SIG-M5 (cell line): ENCODE measurements around the gene ELF2.
"Not testable (repeated sequence)": the region's sequence is repeated elsewhere in the genome, so short reads cannot be mapped to it uniquely, and the experiment has no call there.

Experiments
- DNase-seq: peaks from one replicate; lab custom pipeline; 2025; lab: John Stamatoyannopoulos, UW

Gene ELF2

DNA sequence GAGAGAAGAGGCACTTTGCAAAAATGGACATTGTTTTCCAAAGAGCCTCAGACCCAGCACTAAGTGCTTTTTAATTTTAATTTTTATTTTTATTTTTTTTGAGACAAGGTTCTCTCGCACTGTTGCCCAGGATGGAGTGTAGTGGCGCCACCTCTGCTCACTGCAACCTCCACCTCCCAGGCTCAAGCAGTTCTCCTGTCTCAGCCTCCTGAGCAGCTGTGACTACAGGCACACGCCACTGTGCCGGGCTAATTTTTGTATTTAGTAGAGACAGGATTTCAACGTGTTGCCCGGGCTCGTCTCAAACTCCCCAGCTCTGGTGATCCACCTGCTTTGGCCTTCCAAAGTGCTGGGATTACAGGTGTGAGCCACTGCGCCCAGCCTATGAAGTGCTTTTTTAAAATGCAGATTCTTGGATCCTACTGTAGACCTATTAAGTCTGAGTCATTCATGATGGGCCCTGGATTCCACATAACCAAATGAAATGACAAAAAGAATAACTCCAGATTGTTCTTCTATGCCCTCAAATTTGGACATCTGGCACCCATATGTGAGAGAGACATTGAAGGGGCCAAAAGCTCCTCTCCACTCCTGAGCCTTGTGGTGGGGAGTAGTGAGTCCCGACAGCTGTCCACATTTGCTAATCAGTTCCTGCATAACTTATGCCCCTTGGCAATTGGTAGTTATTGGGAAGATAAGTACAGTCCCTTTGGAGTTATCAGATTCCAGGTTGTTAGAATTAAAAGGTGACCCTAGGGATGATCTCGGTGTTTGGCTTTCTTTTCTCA, 157.9 kb downstream of the ELF2 start:
- no peak for DNase-seq

GRCh38 chr4:139018501-139018900, 158.5 kb downstream of the ELF2 start:
- no peak for DNase-seq

DNA sequence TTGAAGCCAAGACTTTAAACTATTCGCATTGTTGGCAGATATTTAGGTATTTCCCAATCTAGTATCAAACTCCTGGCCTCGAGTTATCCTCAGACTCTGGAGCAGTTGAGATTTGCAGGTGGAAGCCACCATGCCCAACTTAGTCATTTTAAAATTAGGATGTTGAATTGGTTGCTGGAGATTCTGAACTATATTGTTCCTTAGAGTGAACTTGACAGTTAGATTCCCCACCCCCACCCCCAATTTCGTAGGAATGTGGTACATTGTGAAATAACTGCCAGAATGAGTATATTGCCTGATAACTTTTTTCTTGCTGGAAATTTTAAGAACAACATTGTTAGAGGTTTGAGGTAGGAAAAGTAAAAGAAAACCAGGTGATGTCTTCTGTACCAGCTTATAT, 159.2 kb downstream of the ELF2 start:
- DNase-seq, result no peak

DNA sequence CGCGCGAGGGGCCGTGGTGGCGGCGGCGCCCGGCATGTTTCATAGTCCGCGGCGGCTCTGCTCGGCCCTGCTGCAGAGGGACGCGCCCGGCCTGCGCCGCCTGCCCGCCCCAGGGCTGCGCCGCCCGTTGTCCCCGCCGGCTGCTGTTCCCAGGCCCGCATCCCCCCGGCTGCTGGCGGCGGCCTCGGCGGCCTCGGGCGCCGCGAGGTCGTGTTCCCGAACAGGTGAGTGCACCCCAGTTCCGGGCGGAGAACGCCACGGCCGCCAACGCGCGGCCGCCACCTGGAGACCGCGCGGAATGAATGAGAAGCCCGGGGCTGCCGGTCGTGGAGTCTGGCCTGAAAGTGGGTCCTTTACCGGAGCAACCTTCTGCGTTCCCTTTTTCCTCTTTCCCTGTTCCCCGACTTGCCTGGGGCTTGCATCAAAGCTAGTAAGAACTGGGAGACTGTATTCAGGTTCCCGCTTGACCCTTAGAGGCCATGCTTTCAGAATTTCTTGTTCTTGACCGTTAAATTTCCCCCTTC, 161.0 kb downstream of the ELF2 start:
- no peak for DNase-seq

GRCh38 chr4:139015269-139015947, 161.6 kb downstream of the ELF2 start, which contains the start of gene NOCT:
TSS of gene NOCT (plus strand) at chr4:139015781. CDS start at chr4:139015982, 201 bp downstream.
- peak; percentile 46 for DNase-seq

DNA sequence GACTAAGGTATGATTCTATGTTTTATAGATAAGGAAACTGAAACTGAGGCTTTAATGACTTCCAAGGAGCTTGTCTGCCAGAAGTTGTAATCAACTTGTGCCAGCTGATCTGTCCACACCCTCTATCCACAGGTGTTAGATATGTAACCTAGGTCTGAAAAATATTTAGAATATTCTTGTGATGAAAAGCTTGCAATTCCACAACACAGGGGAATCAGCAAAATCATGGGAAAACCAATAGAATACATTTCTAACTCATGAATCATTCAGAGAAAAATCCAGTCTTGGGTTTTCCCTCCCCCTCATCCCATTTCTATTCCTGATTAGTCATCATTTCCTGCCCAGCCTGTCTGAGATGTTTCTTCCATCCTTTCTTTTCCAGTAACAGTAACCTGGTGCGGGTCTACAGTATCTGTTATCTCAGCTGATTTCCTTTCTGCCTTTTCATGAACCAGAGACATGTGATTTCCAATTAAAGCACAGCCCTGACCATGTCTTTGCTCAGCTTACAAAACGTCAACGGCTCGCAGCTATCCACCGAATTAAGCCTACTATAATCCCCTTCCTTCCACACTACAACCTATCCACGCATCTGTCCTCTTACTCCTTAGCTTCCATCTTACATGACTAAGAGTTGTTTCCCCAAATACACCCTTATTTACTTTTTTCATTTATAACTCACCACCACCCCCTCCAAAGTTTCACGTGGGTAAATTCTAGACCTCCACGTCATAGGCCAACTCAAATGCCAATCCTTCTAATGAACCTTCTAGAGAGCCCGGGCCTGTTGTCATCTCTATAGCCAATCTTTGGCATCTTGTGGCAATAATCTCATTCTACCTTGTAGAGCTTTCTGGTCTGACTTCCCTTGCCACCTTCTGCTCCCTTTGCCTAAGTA, 162.4 kb downstream of the ELF2 start:
- DNase-seq, result no peak

DNA sequence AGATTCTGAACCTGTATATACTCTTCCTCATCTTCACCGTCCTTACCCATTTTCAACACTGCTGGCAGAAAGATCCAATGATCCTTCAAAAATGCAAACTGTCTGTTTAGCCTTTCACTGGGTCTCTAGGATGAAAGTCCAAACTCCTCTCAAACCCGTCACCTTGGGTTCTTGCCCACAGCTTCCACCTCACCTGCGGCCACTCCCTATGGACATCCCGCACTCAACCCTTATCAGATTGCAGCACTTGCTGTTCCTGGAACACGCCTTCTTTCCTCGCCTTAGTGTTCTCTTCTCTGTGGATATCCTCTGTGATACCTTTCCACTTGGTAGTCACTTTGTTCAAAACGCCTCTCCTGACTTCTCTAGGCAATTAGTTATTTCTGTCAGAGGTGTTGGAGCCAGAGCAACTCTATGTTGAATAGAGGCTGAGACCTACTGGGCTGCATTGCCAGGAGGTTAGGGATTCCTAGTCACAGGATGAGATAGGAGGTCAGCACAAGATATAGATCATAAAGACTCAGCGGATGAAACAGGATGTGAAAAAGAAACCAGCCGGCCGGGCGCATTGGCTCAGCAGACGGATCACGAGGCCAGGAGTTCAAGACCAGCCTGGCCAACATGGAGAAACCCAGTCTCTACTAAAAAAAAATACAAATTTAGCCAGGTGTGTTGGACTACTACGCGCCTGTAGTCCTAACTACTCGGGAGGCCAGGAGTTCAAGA, 165.6 kb downstream of the ELF2 start:
- no peak for DNase-seq

DNA sequence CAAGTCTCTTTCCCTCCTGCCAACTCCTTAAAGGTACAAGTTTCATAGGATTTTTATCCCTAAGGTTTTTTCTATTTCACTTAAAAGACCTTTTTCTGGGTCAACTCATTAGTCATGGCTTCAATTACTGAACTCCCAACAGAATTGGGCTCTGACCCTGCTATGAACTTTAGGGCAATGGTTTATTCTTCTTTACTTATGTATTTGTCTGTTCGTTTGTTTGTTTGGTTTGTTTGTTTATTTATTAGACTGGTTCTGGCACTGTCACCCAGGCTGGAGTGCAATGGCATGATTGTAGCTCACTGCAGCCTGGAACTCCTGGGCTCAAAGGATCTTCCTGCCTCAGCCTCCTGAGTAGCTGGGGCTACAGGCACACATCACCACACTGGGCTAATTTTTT, 167.3 kb downstream of the ELF2 start:
- DNase-seq, result no peak

- not testable (repeated sequence) for DNase-seq
Observed at GRCh38 chr4:139008278-139008677, 168.7 kb downstream of the ELF2 start.

- no peak for DNase-seq
Observed at GRCh38 chr4:139007640-139008039, 169.4 kb downstream of the ELF2 start.
